ENCODE data around the gene FAP. TPM values are rescaled to one million over a fixed set of nuclear protein-coding genes. Genes with fewer than 3 reads are reported as not detected.

Gene FAP
- 1 to 10 TPM; 2.3 to 4.2 TPM for total RNA-seq

GRCh38 chr2:162243294-162243693 lies at the start of gene FAP:
FAP (minus strand) TSS chr2:162243445; CDS start chr2:162243327, 118 bp downstream.
- ATAC-seq (peak; percentile 45), DNase-seq (no peak)
- Histone ChIP-seq H3K9me3 (peaks cover 0 to 5% (median 0%) of the 10 kb centered on the region in 3 donors), H3K4me3 (no peak within 1 kb of the TSS), H3K27ac (peak within 1 kb of the TSS in 1 of 4 donors; percentile 2), H3K4me1 (no peaks in the 10 kb centered on the region), H3K36me3 (replicated peaks in 1 of 2; ENCODE audit: insufficient read depth in 1 of 2, low read depth in 2 of 2) (no peaks in the 10 kb centered on the region), H3K27me3 (no peaks in the 10 kb centered on the region)
- no peak for TF ChIP-seq POLR2A (IDR thresholded peaks at IDR 0.05)
- WGBS, 2 donors = 65 to 70% methylated on average over 6 of the region's 6 CpGs
- intact Hi-C loops (cut with DNase I) = no loop called here

- Histone ChIP-seq H3K27me3 (no peaks in the 10 kb centered on the region), H3K27ac (no peak overlapping the region), H3K4me1 (peaks cover 29% of the 10 kb centered on the region), H3K9me3 (no peaks in the 10 kb centered on the region), H3K36me3 (replicated peaks in 1 of 2; ENCODE audit: insufficient read depth in 1 of 2, low read depth in 2 of 2) (no peaks in the 10 kb centered on the region), H3K4me3 (no peak overlapping the region)
- WGBS, 2 donors = 33 to 35% methylated on average over 3 of the region's 3 CpGs
- DNase-seq (no peak), ATAC-seq (peak; percentile 24)
- intact Hi-C loops (cut with DNase I) = no loop called here
- TF ChIP-seq CTCF (IDR thresholded peaks at IDR 0.05) (no peak), POLR2A (IDR thresholded peaks at IDR 0.05) (no peak)
Observed at GRCh38 chr2:162291748-162292147, 48.5 kb upstream of the FAP start.

GRCh38 chr2:162282765-162283425 lies 39.6 kb upstream of the FAP start:
- 70 to 81% methylated on average over 4 of the region's 4 CpGs for WGBS, 2 donors
- DNase-seq (no peak), ATAC-seq (no peak)
- Histone ChIP-seq H3K4me1 (no peaks in the 10 kb centered on the region), H3K4me3 (no peak overlapping the region), H3K36me3 (replicated peaks in 1 of 2; ENCODE audit: insufficient read depth in 1 of 2, low read depth in 2 of 2) (peaks cover 0 to 12% of the 10 kb centered on the region in 2 donors), H3K9me3 (no peaks in the 10 kb centered on the region), H3K27ac (no peak overlapping the region), H3K27me3 (no peaks in the 10 kb centered on the region)
- TF ChIP-seq POLR2A (IDR thresholded peaks at IDR 0.05) = no peak
- no peak for TF ChIP-seq CTCF (IDR thresholded peaks at IDR 0.05)
- intact Hi-C loops (cut with DNase I) = no loop called here

- Histone ChIP-seq H3K36me3 (replicated peaks in 1 of 2; ENCODE audit: insufficient read depth in 1 of 2, low read depth in 2 of 2) (peaks cover 0 to 10% of the 10 kb centered on the region in 2 donors), H3K4me1 (no peaks in the 10 kb centered on the region), H3K9me3 (no peaks in the 10 kb centered on the region), H3K27ac (no peak overlapping the region), H3K4me3 (no peak overlapping the region), H3K27me3 (no peaks in the 10 kb centered on the region)
- no peak for DNase-seq
- intact Hi-C loops (cut with DNase I) = no loop called here
- no peak for ATAC-seq
- TF ChIP-seq POLR2A (IDR thresholded peaks at IDR 0.05) (no peak), CTCF (IDR thresholded peaks at IDR 0.05) (no peak)
- WGBS, 2 donors = 93 to 94% methylated on average over 1 of the region's 1 CpG
Observed at GRCh38 chr2:162280654-162281053, 37.4 kb upstream of the FAP start.

- TF ChIP-seq POLR2A (IDR thresholded peaks at IDR 0.05) (no peak), CTCF (IDR thresholded peaks at IDR 0.05) (no peak)
- no peak overlapping the region for H3K27ac ChIP-seq
- no peak for DNase-seq
- no peaks in the 10 kb centered on the region for H3K27me3 ChIP-seq
- no peak overlapping the region for H3K4me3 ChIP-seq
- WGBS, 2 donors = 71 to 91% methylated on average over 4 of the region's 4 CpGs
- no peaks in the 10 kb centered on the region for H3K4me1 ChIP-seq
- H3K36me3 ChIP-seq (replicated peaks in 1 of 2; ENCODE audit: insufficient read depth in 1 of 2, low read depth in 2 of 2) = peaks cover 3 to 9% of the 10 kb centered on the region in 2 donors
- intact Hi-C loops (cut with DNase I) = no loop called here
- H3K9me3 ChIP-seq = no peaks in the 10 kb centered on the region
- ATAC-seq = no peak
Observed at GRCh38 chr2:162277381-162277780, 34.1 kb upstream of the FAP start.
